K562 (cell line): ENCODE data around the gene ZNF501. TPM values are rescaled to one million over a fixed set of nuclear protein-coding genes. Genes with fewer than 3 reads are reported as not detected.
A peak's percentile ranks its signal among the peaks of the same experiment; 100 is the strongest.

Experiments
- C11orf30 ChIP-seq: fragments of 450-650 bp; IDR thresholded peaks from 2 replicates; pipeline ENCODE4 v1.6.1; 2016; ENCODE audit warnings: low read depth, mild to moderate bottlenecking
- CEBPB ChIP-seq: fragments of 450-650 bp; IDR thresholded peaks from 2 replicates; pipeline ENCODE4 v1.6.1; 2016; ENCODE audit warnings: missing genetic modification characterization, missing compliant biosample characterization
- STAT5A ChIP-seq: IDR thresholded peaks from 2 replicates; pipeline ENCODE4 v1.6.1; 2012; ENCODE audit warnings: low read length, inconsistent platforms, borderline replicate concordance
- TRIM28 ChIP-seq: fragments of 450-650 bp; IDR thresholded peaks from 2 replicates; pipeline ENCODE4 v1.6.1; 2017
- XRCC3 ChIP-seq: fragments of 450-650 bp; IDR thresholded peaks from 2 replicates; pipeline ENCODE4 v1.6.1; 2017; ENCODE audit warnings: mild to moderate bottlenecking, moderate library complexity
- ZBTB33 ChIP-seq: sonication (generic); formaldehyde crosslinking; IDR thresholded peaks from 2 replicates; pipeline ENCODE4 v1.8.1; 2023; ENCODE audit warnings: mild to moderate bottlenecking, missing genetic modification reagents
- ZNF280A ChIP-seq: fragments of 450-650 bp; IDR thresholded peaks from 2 replicates; pipeline ENCODE4 v1.6.1; 2018; ENCODE audit warnings: mild to moderate bottlenecking, low read depth; ENCODE audit not compliant: partially characterized antibody
- ZNF316 ChIP-seq: fragments of 450-650 bp; IDR thresholded peaks from 2 replicates; pipeline ENCODE4 v1.6.1; 2016
- ZNF318 ChIP-seq, 2 experiments: fragments of 450-650 bp; IDR thresholded peaks; 2 replicates each; pipeline ENCODE4 v1.6.1; 2016; ENCODE audit warnings: mild to moderate bottlenecking in 2 of 2, borderline replicate concordance in 1 of 2, low read depth in 1 of 2, moderate library complexity in 1 of 2
- ZNF75A ChIP-seq: fragments of 450-650 bp; formaldehyde crosslinking; IDR thresholded peaks from 2 replicates; pipeline ENCODE4 v1.4.0; 2020; ENCODE audit warnings: mild to moderate bottlenecking
- polyA plus RNA-seq, 8 experiments: library from polyadenylated mRNA; depleted of rRNA in 4 of 8; stranded (reverse) in 5 of 8; unstranded in 3 of 8; fragments of >200 nt; fragmentation: Nextera tagmentation in 2 of 8; fragmentation: Illumina TruSeq in 1 of 8; extraction: Ambion mirVana in 2 of 8; extraction: Trizol in 1 of 8; gene quantifications; 2 replicates each; pipeline versions ENCODE4 v1.2.1 to v1.2.3, GENCODE V29; 2011 to 2014; ENCODE audit warnings: inconsistent platforms in 1 of 8, missing spikeins in 1 of 8
- total RNA-seq, 7 experiments: library from RNA; depleted of rRNA in 6 of 7; stranded (reverse); fragments of >200 nt in 6 of 7; fragmentation: Illumina TruSeq in 2 of 7; extraction: Trizol in 2 of 7; gene quantifications; 2 replicates each; pipeline versions ENCODE4 v1.2.1 to v1.2.3, GENCODE V29; 2011 to 2021; ENCODE audit warnings: low replicate concordance in 1 of 7

ZNF501 gene
- total and polyA plus RNA-seq, 9 of the 15 experiments (the other 6 are each of a cell fraction or from before 2014, with no cell fraction given): 1.2 to 6.5 (median 3.7) TPM

- TF ChIP-seq ZNF318 (IDR thresholded peaks at IDR 0.05; ENCODE audit: borderline replicate concordance in 1 of 2, low read depth in 1 of 2): no peak
- TF ChIP-seq TRIM28: peak; percentile 91
- no peak for TF ChIP-seq ZNF316
- peak; percentile 89 for TF ChIP-seq ZNF75A (CRISPR knock-in tag)
- peak; percentile 75 for TF ChIP-seq CEBPB (tag)
- no peak for TF ChIP-seq ZBTB33 (CRISPR knock-in tag)
- no peak for TF ChIP-seq C11orf30
- no peak for TF ChIP-seq STAT5A
- TF ChIP-seq XRCC3: 0 out of 2 replicates have a peak, but pooled peaks have one; percentile 25
- TF ChIP-seq ZNF280A: peak; percentile 28
These were observed 8.0 kb upstream of the ZNF501 start (continued) for GRCh38 chr3:44721231-44722102.
